ENCODE results near the gene LENEP.

DNA sequence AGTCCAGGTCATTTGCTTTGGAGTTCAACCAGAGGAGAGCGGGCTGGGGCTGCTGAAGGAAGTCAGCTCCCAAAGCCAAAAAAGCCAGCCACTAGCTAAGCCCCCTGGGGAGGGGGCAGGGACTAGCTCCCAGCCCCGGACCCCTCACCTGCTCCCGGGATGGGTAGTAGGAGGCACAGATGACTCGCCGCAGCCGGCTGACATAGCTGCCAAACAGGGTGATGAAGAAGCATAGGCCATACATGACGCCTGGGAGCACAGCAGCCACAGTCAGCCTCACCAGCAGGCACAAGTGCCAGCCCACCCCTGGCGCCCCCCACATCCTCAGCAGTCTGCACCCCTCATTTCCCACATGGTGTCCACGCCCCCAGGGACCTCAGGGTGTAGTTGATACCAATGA lies 32.8 kb downstream of the LENEP start:
- TF ChIP-seq TAF1 (IDR thresholded peaks at IDR 0.05; ENCODE audit: low read depth, low read length) (no peak), POLR2A (IDR thresholded peaks at IDR 0.05; ENCODE audit: low read depth, low read length) (no peak), POLR2AphosphoS5 (IDR thresholded peaks at IDR 0.05; ENCODE audit: low read depth, low read length) (no peak)

Measured in GM12891 (cell line).